Measurements from ENCODE around the gene MAP3K14.

Gene MAP3K14

GRCh38 chr17:45223539-45224528 lies 93.0 kb downstream of the MAP3K14 start:
- no peak for DNase-seq (ENCODE audit: low read depth)

GRCh38 chr17:45222996-45223538 lies 93.8 kb downstream of the MAP3K14 start:
- DNase-seq (ENCODE audit: low read depth), result no peak

DNA sequence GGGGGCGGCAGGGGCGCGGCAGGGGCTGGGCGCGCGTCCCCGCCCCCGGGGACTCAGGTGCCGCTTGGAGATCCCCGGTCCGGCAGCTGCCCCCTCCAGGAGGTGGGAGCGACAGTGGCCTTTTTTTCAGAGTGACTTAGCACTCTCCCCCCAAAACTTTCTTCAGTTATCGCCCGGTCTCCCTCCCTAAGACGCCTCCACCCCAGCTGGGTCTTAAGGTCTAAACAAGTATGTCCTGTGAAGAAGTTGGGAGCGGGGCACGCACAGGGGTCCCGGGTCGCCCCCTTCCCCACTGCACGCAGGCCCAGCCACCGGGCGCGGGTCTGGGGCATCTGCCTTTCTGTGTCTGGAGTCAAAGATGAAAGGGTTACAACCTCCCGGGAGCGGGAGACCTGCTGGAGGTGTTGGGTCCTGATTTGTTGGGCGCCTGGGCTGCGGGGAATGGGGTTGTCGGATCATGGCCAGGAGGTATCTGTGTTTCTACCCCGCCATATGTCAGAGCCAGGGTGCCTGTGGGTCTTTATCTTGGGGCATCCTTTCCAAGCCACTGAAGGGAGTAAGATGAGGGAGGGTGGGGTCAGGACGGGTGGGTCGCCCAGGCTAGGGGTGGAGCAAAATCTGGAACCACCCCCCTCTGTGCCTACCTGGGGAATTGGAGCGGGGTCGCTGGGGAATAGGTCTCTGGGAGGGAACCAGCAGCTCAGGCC lies 94.4 kb downstream of the MAP3K14 start:
- DNase-seq (ENCODE audit: low read depth), result no peak

- no peak for DNase-seq (ENCODE audit: low read depth)
Measured at GRCh38 chr17:45222014-45222288, 94.9 kb downstream of the MAP3K14 start.

- no peak for DNase-seq (ENCODE audit: low read depth)
Measured at GRCh38 chr17:45221081-45222013, 95.5 kb downstream of the MAP3K14 start, which contains the start of gene FMNL1. FMNL1 (plus strand) TSS chr17:45221885; CDS start chr17:45222125, 240 bp downstream.

DNA sequence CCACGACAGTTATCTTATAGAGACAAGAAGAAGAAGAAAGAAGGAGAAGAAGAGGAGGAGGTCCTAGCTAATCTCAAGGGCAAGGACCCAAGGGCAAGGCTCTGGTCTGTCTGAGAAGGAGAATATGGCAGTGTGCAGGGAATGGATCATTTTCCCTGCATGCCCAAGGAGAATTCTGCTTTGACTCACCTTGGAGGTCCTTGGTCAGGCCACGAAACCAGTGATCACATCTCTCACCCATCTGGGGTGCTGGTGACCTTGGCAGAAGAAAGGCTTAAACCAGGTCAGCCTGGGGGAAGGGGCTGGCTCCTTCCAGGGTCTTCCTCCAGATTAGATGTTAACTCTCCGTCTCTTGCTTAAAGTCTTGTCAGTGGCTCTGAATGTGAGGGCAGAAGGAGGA lies 96.7 kb downstream of the MAP3K14 start:
- DNase-seq (ENCODE audit: low read depth), result no peak

DNA sequence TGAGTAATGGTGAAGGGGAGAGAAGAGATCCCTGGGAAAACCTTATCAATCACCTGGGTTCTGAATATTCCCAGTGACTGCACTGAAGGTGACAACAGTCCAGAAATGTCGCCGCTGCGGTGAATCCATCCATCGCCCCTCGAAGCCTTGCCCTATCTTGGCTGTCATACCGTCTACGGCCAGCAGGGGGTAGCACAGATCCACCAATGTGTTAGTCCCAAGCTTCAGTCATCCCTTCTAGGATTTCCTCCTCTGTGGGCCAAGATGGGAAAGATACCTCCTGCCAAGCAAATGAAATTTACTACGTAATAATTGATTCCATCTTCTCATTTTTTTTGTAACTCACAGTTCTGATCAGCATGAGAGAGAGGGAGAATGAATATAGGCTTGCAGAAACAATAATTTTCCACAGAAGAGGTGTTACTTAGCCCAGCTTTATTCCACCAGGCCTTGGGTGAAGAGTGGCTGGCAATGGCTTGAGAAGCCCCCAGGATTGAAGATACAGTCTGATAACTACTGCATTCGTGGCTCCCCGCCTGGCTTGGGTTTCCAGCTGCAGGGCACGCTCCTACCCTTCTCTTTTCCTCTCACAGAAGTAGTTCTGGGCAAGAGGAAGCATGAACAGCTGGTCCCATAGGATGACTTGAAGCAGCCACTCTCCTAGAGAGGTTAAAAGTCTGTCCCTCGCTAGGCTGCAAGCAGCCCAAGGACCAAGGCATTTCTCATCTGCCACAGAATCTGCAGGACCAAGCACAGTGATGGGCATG lies 97.7 kb downstream of the MAP3K14 start:
- no peak for DNase-seq (ENCODE audit: low read depth)

Data from CMK (cell line).